Stimulated activated CD8-positive, alpha-beta memory T cell treated with anti-CD3 and anti-CD28 coated beads, Interleukin-12 subunit alpha, Interleukin-12 subunit beta, amount 100 ng/mL, for 24 hours (primary cell): ENCODE data around the gene SLC6A11.

Experiments
- DNase-seq: peaks from one replicate; pipeline ENCODE4 v3.0.0-alpha.2; 2020; ENCODE audit errors: extremely low read depth

SLC6A11 gene

DNA sequence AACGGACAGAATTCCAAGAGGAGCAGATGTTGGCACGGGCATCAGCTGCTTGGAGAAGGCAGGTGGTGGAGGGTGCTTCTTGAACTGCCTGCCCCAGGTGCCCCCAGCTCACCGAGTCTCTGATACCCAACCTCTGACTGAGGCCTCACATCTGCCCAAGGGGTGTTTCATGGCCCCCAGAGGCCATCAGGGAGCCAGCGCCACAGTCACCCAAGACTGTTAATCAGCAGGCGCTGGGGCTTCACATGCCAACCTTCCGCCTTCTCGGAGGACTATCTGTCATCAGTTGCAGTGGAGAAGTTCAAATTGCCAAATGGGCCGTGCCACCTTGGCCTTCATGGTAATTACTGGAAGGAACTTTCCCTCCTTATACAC lies 114.6 kb downstream of the SLC6A11 start:
- DNase-seq: no peak

DNA sequence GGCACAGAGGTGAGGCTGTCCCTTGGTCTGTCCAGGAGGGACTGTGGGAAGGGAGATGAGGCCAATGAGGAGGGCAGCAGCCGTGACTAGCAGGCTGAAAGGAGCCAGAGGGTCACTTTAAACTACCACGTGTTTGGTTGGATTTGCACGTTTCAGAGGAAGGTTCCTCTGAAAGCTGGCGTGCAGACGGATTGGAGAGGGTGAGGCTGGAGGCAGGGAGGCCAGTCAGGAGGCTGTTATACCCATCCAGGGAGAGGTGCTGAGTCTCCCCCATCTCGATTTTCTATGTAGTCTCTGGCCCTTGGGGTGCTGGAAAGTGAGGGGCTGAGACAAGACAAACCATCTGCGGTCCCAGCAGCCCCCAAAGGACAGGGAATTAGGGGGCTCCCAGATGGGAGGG lies 116.6 kb downstream of the SLC6A11 start:
- no peak for DNase-seq

DNA sequence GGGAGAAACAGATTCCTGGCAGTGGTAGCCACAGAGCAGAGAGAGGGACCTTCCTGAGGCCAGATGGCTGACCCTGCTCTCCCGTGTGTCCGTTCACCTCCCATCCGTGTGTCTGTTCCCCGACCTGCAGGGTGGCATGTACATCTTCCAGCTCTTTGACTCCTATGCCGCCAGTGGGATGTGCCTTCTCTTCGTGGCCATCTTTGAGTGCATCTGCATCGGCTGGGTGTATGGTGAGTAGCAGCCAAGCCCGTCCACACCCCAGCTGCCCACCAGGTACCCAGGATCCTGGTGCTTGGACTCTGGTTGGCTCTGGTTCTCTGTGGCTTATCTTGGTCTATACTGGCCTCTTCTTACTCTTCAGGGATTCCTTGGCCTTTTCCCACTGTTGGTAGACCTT lies 117.0 kb downstream of the SLC6A11 start:
- DNase-seq: no peak

DNA sequence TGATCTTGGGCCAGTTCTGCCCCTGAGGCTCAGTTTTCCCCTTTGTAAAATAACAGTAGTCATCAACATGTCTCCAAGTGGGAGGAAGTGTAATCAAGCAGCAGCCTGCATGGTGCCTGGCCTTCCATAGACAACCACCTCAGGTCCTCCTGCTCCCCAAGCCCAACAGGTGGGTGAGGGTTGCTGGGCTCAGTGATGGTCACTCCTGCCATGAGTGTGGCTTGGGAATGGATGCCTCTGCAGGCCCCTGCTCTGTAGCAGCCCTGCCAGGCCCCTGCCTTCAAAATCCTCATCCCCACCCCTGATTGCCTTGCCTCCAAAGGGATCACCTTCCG lies 117.4 kb downstream of the SLC6A11 start:
- DNase-seq: no peak

DNA sequence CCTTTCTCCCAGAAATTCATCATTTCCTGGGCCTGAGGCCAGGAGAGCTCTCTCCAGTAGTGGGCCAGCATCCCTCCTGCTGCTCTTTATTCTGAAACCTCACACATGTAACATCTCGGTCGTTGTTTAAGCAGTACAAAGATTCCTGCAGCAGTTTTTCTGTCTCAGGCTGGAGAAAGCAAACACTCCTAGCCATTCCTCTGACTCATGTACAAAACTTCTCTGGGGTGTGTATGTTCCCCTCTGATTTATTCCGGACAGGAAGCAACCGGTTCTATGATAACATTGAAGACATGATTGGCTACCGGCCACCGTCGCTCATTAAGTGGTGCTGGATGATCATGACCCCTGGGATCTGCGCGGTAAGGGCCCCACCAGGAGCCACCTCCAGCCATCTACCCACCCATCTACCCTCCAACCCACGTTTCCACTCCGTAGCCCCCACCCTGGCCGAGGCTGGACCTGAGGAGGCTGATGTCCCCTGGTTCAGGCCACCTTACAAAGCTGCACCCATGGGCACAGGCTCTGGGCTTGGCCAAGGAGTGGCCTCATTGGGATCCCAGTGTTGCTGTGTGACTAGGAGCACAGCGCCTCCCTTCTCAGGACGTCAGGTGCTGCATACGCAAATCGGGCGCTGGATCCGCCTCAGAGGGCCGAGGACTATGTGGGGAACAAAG lies 117.9 kb downstream of the SLC6A11 start:
- no peak for DNase-seq

GRCh38 chr3:10935028-10935427 lies 119.0 kb downstream of the SLC6A11 start:
- no peak for DNase-seq

- DNase-seq: no peak
Observed at GRCh38 chr3:10935846-10936631, 120.0 kb downstream of the SLC6A11 start.

DNA sequence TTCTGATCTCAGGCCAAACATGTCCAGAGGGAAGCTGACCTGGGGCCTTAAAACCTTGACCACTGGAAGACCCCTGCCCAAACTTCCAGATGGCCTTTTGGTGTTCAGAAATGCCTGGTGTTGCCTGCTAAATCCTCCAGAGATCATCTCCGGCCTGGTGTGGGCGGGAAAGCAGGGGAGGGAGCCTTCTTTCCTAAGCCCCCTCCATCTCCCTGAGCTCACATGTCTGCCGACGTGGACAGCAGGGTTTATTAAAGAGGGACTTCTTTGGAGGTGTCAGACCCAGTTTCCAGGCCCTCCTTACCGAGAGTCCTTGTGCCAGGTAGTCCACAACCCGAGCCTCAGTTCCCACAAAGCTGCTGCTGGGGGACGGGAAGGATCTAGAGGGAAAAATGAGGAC lies 120.7 kb downstream of the SLC6A11 start:
- no peak for DNase-seq

DNA sequence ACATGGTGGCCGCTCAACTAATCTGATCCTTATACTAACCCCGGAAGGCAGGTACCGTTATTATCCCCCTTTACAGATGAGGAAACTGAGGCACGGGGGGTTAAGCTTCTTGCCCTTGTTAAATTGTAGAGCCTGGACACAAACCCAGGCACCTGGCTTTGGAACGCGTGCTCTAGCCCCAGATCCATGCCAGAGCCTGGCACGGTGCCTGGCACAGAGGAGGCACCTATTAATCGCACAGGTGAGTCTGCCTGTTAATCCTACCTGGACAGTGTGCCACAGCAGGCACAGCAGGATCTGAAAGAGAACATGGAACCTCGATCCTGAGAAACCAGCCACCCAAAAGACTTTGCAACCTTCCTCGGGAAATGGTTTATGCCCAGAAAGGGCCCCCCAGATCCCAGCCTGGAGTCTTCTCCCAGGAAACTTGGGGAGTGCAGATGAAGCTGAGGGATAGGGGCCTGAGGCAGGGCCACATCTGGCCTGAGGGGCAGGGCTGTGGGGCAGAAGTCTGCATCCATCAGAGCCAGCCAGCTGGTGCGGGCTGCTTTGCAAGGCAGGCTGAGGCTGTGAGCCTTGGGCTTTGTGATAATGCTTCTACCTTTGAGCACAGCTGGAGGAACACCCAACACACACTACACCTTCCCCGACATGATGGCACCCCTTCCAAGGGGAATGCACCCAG lies 121.3 kb downstream of the SLC6A11 start:
- no peak for DNase-seq

DNA sequence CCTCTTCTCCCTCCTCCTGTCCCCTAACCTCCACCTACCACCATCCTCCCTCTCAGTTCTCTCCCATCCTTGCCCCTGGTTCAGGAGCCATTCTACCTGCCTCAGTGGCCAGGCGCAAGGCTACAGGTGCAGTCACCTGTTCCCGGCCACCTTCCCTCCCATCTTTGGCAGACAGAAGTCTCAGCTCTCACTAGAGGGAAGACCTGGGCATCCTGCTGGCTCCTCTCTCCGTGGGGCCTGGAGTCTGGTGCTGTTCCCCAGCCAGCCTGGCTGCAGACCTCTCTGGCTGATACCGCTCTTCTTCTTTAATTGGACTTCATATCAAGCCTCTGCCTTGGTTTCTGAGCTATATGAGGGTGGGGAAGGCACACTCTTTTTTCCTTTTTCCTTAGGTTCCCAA lies 123.5 kb downstream of the SLC6A11 start:
- no peak for DNase-seq

DNA sequence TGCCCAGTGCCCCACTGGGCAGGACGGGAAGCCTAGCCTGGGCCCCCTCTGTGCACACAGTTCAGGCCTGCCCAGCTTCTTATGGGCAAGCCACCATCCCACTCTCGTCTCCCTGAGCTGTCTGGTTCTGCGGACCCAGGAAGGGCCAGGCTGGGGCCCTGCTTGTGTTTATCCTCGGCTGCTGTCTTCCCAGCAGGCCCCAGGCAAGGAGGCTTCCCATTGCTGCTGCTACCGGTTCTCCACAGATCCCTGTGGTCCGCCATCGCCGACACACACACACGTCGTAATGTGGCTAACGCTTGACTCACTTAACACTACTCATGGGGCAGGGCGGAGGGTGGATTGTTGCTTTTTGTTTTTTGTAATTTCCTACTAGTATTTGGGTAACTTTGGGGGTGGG lies 124.1 kb downstream of the SLC6A11 start:
- no peak for DNase-seq

GRCh38 chr3:10941972-10942371 lies 125.9 kb downstream of the SLC6A11 start:
- DNase-seq: no peak

- DNase-seq: no peak
Observed at GRCh38 chr3:10942690-10943205, 126.7 kb downstream of the SLC6A11 start.

GRCh38 chr3:10944866-10945265 lies 128.8 kb downstream of the SLC6A11 start:
- DNase-seq: no peak

- no peak for DNase-seq
Observed at GRCh38 chr3:10945683-10946287, 129.8 kb downstream of the SLC6A11 start.

GRCh38 chr3:10946526-10946925 lies 130.5 kb downstream of the SLC6A11 start:
- no peak for DNase-seq

- DNase-seq: no peak
Observed at GRCh38 chr3:10948326-10948725, 132.3 kb downstream of the SLC6A11 start.

GRCh38 chr3:10949197-10949596 lies 133.2 kb downstream of the SLC6A11 start:
- DNase-seq: no peak

GRCh38 chr3:10950476-10951294 lies 134.7 kb downstream of the SLC6A11 start:
- no peak for DNase-seq

GRCh38 chr3:10951295-10951926 lies 135.4 kb downstream of the SLC6A11 start:
- no peak for DNase-seq

GRCh38 chr3:10952525-10952924 lies 136.5 kb downstream of the SLC6A11 start:
- no peak for DNase-seq
